Central memory CD8-positive, alpha-beta T cell (primary cell): ENCODE data around the gene MYO18B.

ENCODE experiments used
- ATAC-seq: fragments of 150-1000 bp; cut with Tn5 transposase; replicated peaks from 2 replicates; pipeline ENCODE4 v1.10.0; 2022; ENCODE audit warnings: mild to moderate bottlenecking, moderate FRiP score, moderate number of reproducible peaks; ENCODE audit not compliant: poor library complexity, severe bottlenecking; ENCODE audit errors: extremely low read depth
- DNase-seq, 2 donors: peaks; one replicate each; pipeline ENCODE4 v3.0.0; 2021; ENCODE audit warnings: low spot score in 2 of 2
- H3K27ac Mint-ChIP-seq: one replicate; pipeline ENCODE4 v1.8.0; 2022; ENCODE audit warnings: low read depth, mild to moderate bottlenecking, moderate library complexity, mixed read lengths
- H3K27me3 Mint-ChIP-seq: one replicate; pipeline ENCODE4 v1.8.0; 2022; ENCODE audit warnings: mixed read lengths
- H3K36me3 Mint-ChIP-seq: one replicate; pipeline ENCODE4 v1.8.0; 2022; ENCODE audit warnings: mild to moderate bottlenecking, moderate library complexity, mixed read lengths; ENCODE audit not compliant: insufficient read depth
- H3K4me1 Mint-ChIP-seq: one replicate; pipeline ENCODE4 v1.8.0; 2022; ENCODE audit warnings: mixed read lengths
- H3K4me3 Mint-ChIP-seq: one replicate; pipeline ENCODE4 v1.8.0; 2022; ENCODE audit warnings: mild to moderate bottlenecking, moderate library complexity, mixed read lengths
- H3K9me3 Mint-ChIP-seq: one replicate; pipeline ENCODE4 v1.8.0; 2022; ENCODE audit warnings: mixed read lengths

MYO18B gene

GRCh38 chr22:25745341-25746011 is 3.5 kb downstream of the MYO18B start:
- H3K9me3 Mint-ChIP-seq = no peaks in the 10 kb centered on the region
- DNase-seq = no peak
- no peak overlapping the region for H3K27ac Mint-ChIP-seq
- H3K4me1 Mint-ChIP-seq = no peaks in the 10 kb centered on the region
- ATAC-seq = no peak
- no peak overlapping the region for H3K4me3 Mint-ChIP-seq
- H3K36me3 Mint-ChIP-seq = no peaks in the 10 kb centered on the region
- peaks cover 28% of the 10 kb centered on the region for H3K27me3 Mint-ChIP-seq

GRCh38 chr22:25746012-25746373 is 4.0 kb downstream of the MYO18B start:
- ATAC-seq = no peak
- no peak for DNase-seq
- H3K9me3 Mint-ChIP-seq = no peaks in the 10 kb centered on the region
- no peaks in the 10 kb centered on the region for H3K36me3 Mint-ChIP-seq
- no peak overlapping the region for H3K4me3 Mint-ChIP-seq
- H3K4me1 Mint-ChIP-seq = no peaks in the 10 kb centered on the region
- peaks cover 29% of the 10 kb centered on the region for H3K27me3 Mint-ChIP-seq
- no peak overlapping the region for H3K27ac Mint-ChIP-seq

GRCh38 chr22:25747245-25747944 is 5.4 kb downstream of the MYO18B start:
- Mint-ChIP-seq H3K36me3 (no peaks in the 10 kb centered on the region), H3K9me3 (no peaks in the 10 kb centered on the region), H3K27me3 (peaks cover 29% of the 10 kb centered on the region), H3K4me1 (no peaks in the 10 kb centered on the region), H3K27ac (no peak overlapping the region), H3K4me3 (no peak overlapping the region)
- ATAC-seq (no peak), DNase-seq (no peak)

GRCh38 chr22:25748140-25748539 is 6.2 kb downstream of the MYO18B start:
- ATAC-seq = no peak
- no peak overlapping the region for H3K27ac Mint-ChIP-seq
- H3K4me3 Mint-ChIP-seq = no peak overlapping the region
- no peaks in the 10 kb centered on the region for H3K36me3 Mint-ChIP-seq
- DNase-seq = no peak
- no peaks in the 10 kb centered on the region for H3K9me3 Mint-ChIP-seq
- H3K27me3 Mint-ChIP-seq = peaks cover 25% of the 10 kb centered on the region
- H3K4me1 Mint-ChIP-seq = no peaks in the 10 kb centered on the region

GRCh38 chr22:25748704-25749103 is 6.7 kb downstream of the MYO18B start:
- H3K9me3 Mint-ChIP-seq = no peaks in the 10 kb centered on the region
- no peaks in the 10 kb centered on the region for H3K4me1 Mint-ChIP-seq
- H3K27ac Mint-ChIP-seq = no peak overlapping the region
- no peaks in the 10 kb centered on the region for H3K36me3 Mint-ChIP-seq
- ATAC-seq = no peak
- peaks cover 20% of the 10 kb centered on the region for H3K27me3 Mint-ChIP-seq
- DNase-seq = no peak
- H3K4me3 Mint-ChIP-seq = no peak overlapping the region

- peak overlapping the region; percentile 61 for H3K27ac Mint-ChIP-seq
- peaks cover 15% of the 10 kb centered on the region for H3K27me3 Mint-ChIP-seq
- H3K4me1 Mint-ChIP-seq = no peaks in the 10 kb centered on the region
- H3K9me3 Mint-ChIP-seq = no peaks in the 10 kb centered on the region
- ATAC-seq (peak; percentile 19), DNase-seq (no peak)
- no peak overlapping the region for H3K4me3 Mint-ChIP-seq
- H3K36me3 Mint-ChIP-seq = no peaks in the 10 kb centered on the region
These were observed 7.6 kb downstream of the MYO18B start for GRCh38 chr22:25749420-25750169.

GRCh38 chr22:25750569-25751173 is 8.7 kb downstream of the MYO18B start:
- Mint-ChIP-seq H3K4me1 (no peaks in the 10 kb centered on the region), H3K36me3 (no peaks in the 10 kb centered on the region), H3K27ac (no peak overlapping the region), H3K9me3 (no peaks in the 10 kb centered on the region), H3K27me3 (peaks cover 15% of the 10 kb centered on the region), H3K4me3 (no peak overlapping the region)
- no peak for ATAC-seq
- no peak for DNase-seq

- Mint-ChIP-seq H3K9me3 (no peaks in the 10 kb centered on the region), H3K27me3 (peaks cover 15% of the 10 kb centered on the region), H3K4me1 (no peaks in the 10 kb centered on the region), H3K27ac (no peak overlapping the region), H3K4me3 (no peak overlapping the region), H3K36me3 (no peaks in the 10 kb centered on the region)
- DNase-seq (no peak), ATAC-seq (no peak)
These were observed 9.2 kb downstream of the MYO18B start for GRCh38 chr22:25751174-25751581.

GRCh38 chr22:25752615-25753214 is 10.7 kb downstream of the MYO18B start:
- H3K27me3 Mint-ChIP-seq = peaks cover 15% of the 10 kb centered on the region
- no peaks in the 10 kb centered on the region for H3K36me3 Mint-ChIP-seq
- DNase-seq (no peak), ATAC-seq (no peak)
- H3K27ac Mint-ChIP-seq = no peak overlapping the region
- no peaks in the 10 kb centered on the region for H3K4me1 Mint-ChIP-seq
- H3K9me3 Mint-ChIP-seq = no peaks in the 10 kb centered on the region
- H3K4me3 Mint-ChIP-seq = no peak overlapping the region

- Mint-ChIP-seq H3K36me3 (no peaks in the 10 kb centered on the region), H3K27me3 (peaks cover 15% of the 10 kb centered on the region), H3K9me3 (no peaks in the 10 kb centered on the region), H3K4me3 (no peak overlapping the region), H3K4me1 (no peaks in the 10 kb centered on the region), H3K27ac (no peak overlapping the region)
- DNase-seq (no peak), ATAC-seq (no peak)
These were observed 11.3 kb downstream of the MYO18B start for GRCh38 chr22:25753252-25753651.

GRCh38 chr22:25754527-25755202 is 12.7 kb downstream of the MYO18B start:
- H3K9me3 Mint-ChIP-seq = no peaks in the 10 kb centered on the region
- H3K4me1 Mint-ChIP-seq = no peaks in the 10 kb centered on the region
- H3K27me3 Mint-ChIP-seq = peaks cover 10% of the 10 kb centered on the region
- no peaks in the 10 kb centered on the region for H3K36me3 Mint-ChIP-seq
- ATAC-seq (no peak), DNase-seq (no peak)
- no peak overlapping the region for H3K4me3 Mint-ChIP-seq
- no peak overlapping the region for H3K27ac Mint-ChIP-seq

GRCh38 chr22:25757686-25758085 is 15.7 kb downstream of the MYO18B start:
- no peak overlapping the region for H3K4me3 Mint-ChIP-seq
- DNase-seq = no peak
- no peaks in the 10 kb centered on the region for H3K9me3 Mint-ChIP-seq
- H3K27ac Mint-ChIP-seq = no peak overlapping the region
- no peaks in the 10 kb centered on the region for H3K4me1 Mint-ChIP-seq
- H3K27me3 Mint-ChIP-seq = no peaks in the 10 kb centered on the region
- peaks cover 1% of the 10 kb centered on the region for H3K36me3 Mint-ChIP-seq
- no peak for ATAC-seq
